Keratinocyte (primary cell): ENCODE measurements around the gene RPS21. TPM values are rescaled to one million over a fixed set of nuclear protein-coding genes. Genes with fewer than 3 reads are reported as not detected.

Experiments
- DNase-seq: peaks from one replicate; pipeline ENCODE4 v3.0.0-alpha.2; 2011; ENCODE audit warnings: low read depth, missing footprints, low spot score
- FAIRE-seq: peaks from 2 replicates; lab custom pipeline; 2011; peaks lifted over from hg19 to GRCh38; lab: Jason Lieb, UNC
- H2AFZ ChIP-seq: 2 replicates; pipeline ENCODE4 v1.6.0; 2012; ENCODE audit warnings: low read length, control low read depth, inconsistent platforms; ENCODE audit not compliant: control insufficient read depth
- H3K27ac ChIP-seq: 2 replicates; pipeline ENCODE4 v1.5.1; 2011; ENCODE audit warnings: low read length; ENCODE audit not compliant: control insufficient read depth, insufficient read depth
- H3K27me3 ChIP-seq: 3 replicates; pipeline ENCODE4 v1.6.0; 2011; ENCODE audit warnings: low read length; ENCODE audit not compliant: control insufficient read depth, insufficient read depth; ENCODE audit errors: extremely low read depth
- H3K36me3 ChIP-seq, 2 experiments: 2 replicates in 1 of 2; 3 replicates in 1 of 2; pipeline ENCODE4 v1.5.1; 2011; ENCODE audit warnings: low read length in 2 of 2, mild to moderate bottlenecking in 1 of 2; ENCODE audit not compliant: control insufficient read depth in 2 of 2, insufficient read depth in 2 of 2; ENCODE audit errors: extremely low read depth in 1 of 2
- H3K4me1 ChIP-seq: 3 replicates; pipeline ENCODE4 v1.5.1; 2011; ENCODE audit warnings: low read length; ENCODE audit not compliant: control insufficient read depth, insufficient read depth; ENCODE audit errors: extremely low read depth
- H3K4me2 ChIP-seq: 3 replicates; pipeline ENCODE4 v1.6.0; 2011; ENCODE audit warnings: low read depth, low read length; ENCODE audit not compliant: control insufficient read depth, insufficient read depth; ENCODE audit errors: extremely low read depth
- H3K4me3 ChIP-seq, 3 experiments: fragments of 200-600 bp in 1 of 3; sonication (generic) in 1 of 3; 2 replicates in 2 of 3; 3 replicates in 1 of 3; pipeline ENCODE4 v1.5.1; 2011 to 2016; ENCODE audit warnings: low read length in 3 of 3, mild to moderate bottlenecking in 3 of 3, control low read depth in 2 of 3, inconsistent platforms in 1 of 3, low read depth in 1 of 3, mixed read lengths in 1 of 3, mixed run types in 1 of 3, moderate library complexity in 1 of 3; ENCODE audit not compliant: control insufficient read depth in 2 of 3, insufficient read depth in 2 of 3; ENCODE audit errors: extremely low read depth in 1 of 3
- H3K79me2 ChIP-seq: 2 replicates; pipeline ENCODE4 v1.6.0; 2012; ENCODE audit warnings: low read length; ENCODE audit not compliant: control insufficient read depth, insufficient read depth
- H3K9ac ChIP-seq: 3 replicates; pipeline ENCODE4 v1.6.0; 2011; ENCODE audit warnings: low read length; ENCODE audit not compliant: control insufficient read depth, insufficient read depth; ENCODE audit errors: extremely low read depth
- H3K9me1 ChIP-seq: 3 replicates; pipeline ENCODE4 v1.6.0; 2011; ENCODE audit warnings: low read length; ENCODE audit not compliant: control insufficient read depth, insufficient read depth; ENCODE audit errors: extremely low read depth
- H3K9me3 ChIP-seq: 2 replicates; pipeline ENCODE4 v1.5.1; 2012; ENCODE audit warnings: low read depth, low read length; ENCODE audit not compliant: control insufficient read depth
- H4K20me1 ChIP-seq: 3 replicates; pipeline ENCODE4 v1.6.0; 2011; ENCODE audit warnings: low read length; ENCODE audit not compliant: control insufficient read depth, insufficient read depth; ENCODE audit errors: extremely low read depth
- EZH2 ChIP-seq: IDR thresholded peaks from one replicate; pipeline ENCODE4 v1.6.1; 2012; ENCODE audit warnings: inconsistent platforms, mild to moderate bottlenecking, low read length, moderate library complexity
- dilution Hi-C: fragments of 300-500 bp; cut with MboI; formaldehyde crosslinking; loops from one replicate; pipeline ENCODE4 v1.7.0; 2020; ENCODE audit warnings: low sequenced_read_pairs; ENCODE audit not compliant: extremely low pct_ligation_motif_present
- polyA plus RNA-seq, 5 experiments: library from polyadenylated mRNA; depleted of rRNA in 3 of 5; stranded (reverse) in 3 of 5; stranded (forward) in 1 of 5; unstranded in 1 of 5; fragments of >200 nt; gene quantifications; 1 replicate in 1 of 5; 2 replicates in 3 of 5; 3 replicates in 1 of 5; pipeline versions ENCODE4 v1.2.1 to v1.2.3, GENCODE V29; 2011 to 2012; ENCODE audit warnings: missing spikeins in 2 of 5, low read depth in 1 of 5, low replicate concordance in 1 of 5
- TF ChIP-seq, protein P1 (sequence below), 3 experiments: IDR thresholded peaks in 1 of 3; conservative IDR thresholded peaks in 1 of 3; optimal IDR thresholded peaks in 1 of 3; 2 replicates in 2 of 3; 3 replicates in 1 of 3; pipeline versions ENCODE3 to v1.5.1; 2011; ENCODE audit warnings: low read length in 3 of 3, mild to moderate bottlenecking in 3 of 3, moderate library complexity in 2 of 3, control low read depth in 1 of 3, inconsistent platforms in 1 of 3; ENCODE audit not compliant: insufficient read depth in 2 of 3; ENCODE audit errors: extremely low read depth in 1 of 3

RPS21 gene
- polyA plus RNA-seq, 1 donor (not counting 4 experiments of a cell fraction or from before 2014, with no cell fraction given) = 3,874 TPM

DNA sequence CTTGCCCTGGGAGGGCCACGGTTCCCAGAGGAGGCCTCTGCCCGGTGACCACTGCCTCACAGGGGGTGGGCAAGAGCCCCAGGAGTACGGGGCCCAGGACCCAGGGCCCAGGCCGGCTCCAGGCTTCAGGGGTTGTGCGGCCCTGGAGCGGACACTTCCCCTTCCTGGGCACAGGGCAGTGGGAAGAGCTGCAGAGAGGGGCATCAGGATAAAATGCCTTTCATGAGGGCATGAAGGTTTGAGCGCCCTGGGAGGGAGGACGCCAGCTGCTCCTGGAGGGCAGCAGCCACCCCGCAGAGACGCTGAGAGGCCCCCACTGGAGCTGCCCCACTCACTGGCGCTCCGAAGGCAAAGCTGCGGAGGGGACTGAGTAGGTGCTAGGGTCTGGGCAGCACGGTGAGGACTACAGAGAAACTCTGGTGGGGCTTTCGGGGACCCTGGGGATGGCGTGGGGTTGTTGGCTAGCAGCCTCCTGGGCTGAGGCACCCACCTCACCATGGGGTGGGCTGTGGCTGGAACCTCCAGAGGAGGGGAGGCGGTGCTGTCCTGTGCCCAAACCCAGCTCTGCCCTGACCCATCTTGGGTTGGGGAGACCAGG, 30.2 kb upstream of the RPS21 start:
- DNase-seq = no peak
- Histone ChIP-seq H3K79me2 (peaks cover 60% of the 10 kb centered on the region), H3K4me2 (peak overlapping the region; percentile 45), H3K4me1 (peaks cover 83% of the 10 kb centered on the region), H2AFZ (no peak overlapping the region), H3K9me3 (no peaks in the 10 kb centered on the region), H3K36me3 (peaks cover 7 to 21% of the 10 kb centered on the region in 2 experiments), H4K20me1 (peaks cover 11% of the 10 kb centered on the region), H3K9me1 (no peaks in the 10 kb centered on the region), H3K4me3 (no peak overlapping the region), H3K9ac (no peak overlapping the region), H3K27me3 (no peaks in the 10 kb centered on the region), H3K27ac (no peak overlapping the region)
- no peak for FAIRE-seq
- dilution Hi-C loops = no loop called here
- no peak for TF ChIP-seq EZH2
- TF ChIP-seq, protein P1, sequence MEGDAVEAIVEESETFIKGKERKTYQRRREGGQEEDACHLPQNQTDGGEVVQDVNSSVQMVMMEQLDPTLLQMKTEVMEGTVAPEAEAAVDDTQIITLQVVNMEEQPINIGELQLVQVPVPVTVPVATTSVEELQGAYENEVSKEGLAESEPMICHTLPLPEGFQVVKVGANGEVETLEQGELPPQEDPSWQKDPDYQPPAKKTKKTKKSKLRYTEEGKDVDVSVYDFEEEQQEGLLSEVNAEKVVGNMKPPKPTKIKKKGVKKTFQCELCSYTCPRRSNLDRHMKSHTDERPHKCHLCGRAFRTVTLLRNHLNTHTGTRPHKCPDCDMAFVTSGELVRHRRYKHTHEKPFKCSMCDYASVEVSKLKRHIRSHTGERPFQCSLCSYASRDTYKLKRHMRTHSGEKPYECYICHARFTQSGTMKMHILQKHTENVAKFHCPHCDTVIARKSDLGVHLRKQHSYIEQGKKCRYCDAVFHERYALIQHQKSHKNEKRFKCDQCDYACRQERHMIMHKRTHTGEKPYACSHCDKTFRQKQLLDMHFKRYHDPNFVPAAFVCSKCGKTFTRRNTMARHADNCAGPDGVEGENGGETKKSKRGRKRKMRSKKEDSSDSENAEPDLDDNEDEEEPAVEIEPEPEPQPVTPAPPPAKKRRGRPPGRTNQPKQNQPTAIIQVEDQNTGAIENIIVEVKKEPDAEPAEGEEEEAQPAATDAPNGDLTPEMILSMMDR (optimal IDR thresholded peaks at IDR 0.05 in 1 of 3, IDR thresholded peaks at IDR 0.05 in 1 of 3, conservative IDR thresholded peaks at IDR 0.05 in 1 of 3; ENCODE audit: extremely low read depth in 1 of 3, insufficient read depth in 2 of 3, low read length in 3 of 3) = no peak

GRCh38 chr20:62357187-62357667, 29.7 kb upstream of the RPS21 start:
- Histone ChIP-seq H3K4me3 (no peak overlapping the region), H3K79me2 (peaks cover 63% of the 10 kb centered on the region), H3K9ac (no peak overlapping the region), H3K4me2 (peak overlapping the region; percentile 45), H3K27me3 (no peaks in the 10 kb centered on the region), H3K9me3 (no peaks in the 10 kb centered on the region), H3K9me1 (no peaks in the 10 kb centered on the region), H3K36me3 (peaks cover 7 to 21% of the 10 kb centered on the region in 2 experiments), H2AFZ (no peak overlapping the region), H4K20me1 (peaks cover 16% of the 10 kb centered on the region), H3K27ac (no peak overlapping the region), H3K4me1 (peaks cover 83% of the 10 kb centered on the region)
- FAIRE-seq (no peak), DNase-seq (no peak)
- TF ChIP-seq, protein P1 (optimal IDR thresholded peaks at IDR 0.05 in 1 of 3, IDR thresholded peaks at IDR 0.05 in 1 of 3, conservative IDR thresholded peaks at IDR 0.05 in 1 of 3; ENCODE audit: extremely low read depth in 1 of 3, insufficient read depth in 2 of 3, low read length in 3 of 3) = no peak
- TF ChIP-seq EZH2 = no peak
- dilution Hi-C loops = no loop called here
